Stimulated activated CD4-positive, alpha-beta T cell treated with anti-CD3 and anti-CD28 coated beads, TNF-alpha, amount 100 ng/mL, for 48 hours (primary cell): ENCODE data around the gene ATF2.

Source experiments
- DNase-seq, 3 donors: peaks; one replicate each; pipeline ENCODE4 v3.0.0-alpha.2; 2020; ENCODE audit warnings: low read depth in 3 of 3

Gene ATF2

DNA sequence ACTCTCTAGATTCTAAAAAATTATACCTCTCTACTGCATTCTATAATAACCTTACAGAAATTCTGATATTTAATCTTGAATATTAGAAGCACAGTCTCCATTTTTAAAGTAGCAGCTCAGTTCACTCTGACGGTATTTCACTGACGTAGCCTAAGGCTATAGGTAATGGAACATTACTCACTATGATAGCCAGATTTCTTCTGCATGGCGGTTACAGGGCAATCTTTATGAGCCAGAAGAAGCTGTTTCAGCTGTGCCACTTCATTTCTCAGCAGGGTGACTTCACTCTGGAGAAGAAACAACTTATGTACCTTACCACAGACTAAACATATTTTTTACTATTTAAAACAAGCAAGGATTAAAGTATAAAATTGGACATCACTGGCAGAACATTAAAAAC, 87.5 kb downstream of the ATF2 start:
- no peak for DNase-seq

DNA sequence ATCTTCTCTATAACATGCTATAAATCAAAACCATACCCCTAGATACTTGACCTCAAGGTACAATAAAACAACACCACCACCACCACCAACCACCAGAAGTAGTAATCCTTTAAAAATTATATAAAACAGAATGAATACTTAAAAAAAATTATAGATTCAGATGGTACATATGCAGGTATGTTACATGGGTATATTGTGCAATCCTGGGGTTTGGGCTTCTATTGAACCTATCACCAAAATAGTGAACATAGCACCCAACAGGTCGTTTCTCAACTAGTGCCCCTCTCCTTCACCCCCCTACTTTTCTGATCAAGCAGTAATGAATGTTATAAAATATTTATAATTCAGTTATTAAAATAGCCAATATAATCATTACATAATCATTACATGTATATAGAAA, 91.7 kb downstream of the ATF2 start:
- no peak for DNase-seq

- DNase-seq: no peak
Measured at GRCh38 chr2:175074478-175074877, 93.5 kb downstream of the ATF2 start.

- no peak for DNase-seq
Measured at GRCh38 chr2:175068534-175068933, 99.5 kb downstream of the ATF2 start.

DNA sequence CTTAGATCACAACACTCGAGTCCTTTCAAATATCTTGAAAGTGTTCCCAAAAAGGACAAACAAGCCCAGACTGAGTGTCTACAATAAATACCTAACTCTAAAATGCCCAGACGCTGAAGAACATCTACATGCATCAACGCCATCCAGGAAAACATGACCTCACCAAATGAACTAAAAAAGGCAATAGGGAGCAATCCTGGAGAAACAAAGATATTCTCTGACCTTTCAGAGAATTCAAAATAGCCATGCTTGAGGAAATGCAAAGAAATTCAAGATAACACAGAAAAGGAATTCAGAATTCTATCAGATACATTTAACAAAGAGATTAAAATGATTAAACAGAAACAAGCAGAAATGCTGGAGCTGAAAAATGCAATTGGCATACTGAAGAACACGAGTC, 101.6 kb downstream of the ATF2 start:
- DNase-seq: no peak

DNA sequence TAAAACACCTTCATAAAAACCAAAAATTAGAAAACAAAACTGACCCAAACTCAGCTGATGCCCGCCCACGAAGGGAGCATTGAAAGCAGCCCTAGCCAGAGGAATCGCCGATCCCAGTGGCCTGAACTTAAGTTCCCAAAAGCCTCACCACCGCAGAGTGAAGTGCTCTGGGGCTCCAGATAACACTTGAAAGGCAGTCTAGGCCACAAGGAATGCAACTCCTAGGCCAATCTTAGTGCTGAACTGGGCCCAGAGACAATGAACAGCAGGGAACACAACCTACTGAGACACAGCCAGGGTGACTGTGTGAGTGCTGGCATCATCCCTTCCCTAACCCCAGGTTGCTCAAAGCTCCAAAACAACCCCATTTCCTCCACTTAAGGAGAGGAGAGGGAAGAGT, 103.2 kb downstream of the ATF2 start:
- DNase-seq: no peak

- DNase-seq: no peak
Measured at GRCh38 chr2:175063741-175064140, 104.3 kb downstream of the ATF2 start.

DNA sequence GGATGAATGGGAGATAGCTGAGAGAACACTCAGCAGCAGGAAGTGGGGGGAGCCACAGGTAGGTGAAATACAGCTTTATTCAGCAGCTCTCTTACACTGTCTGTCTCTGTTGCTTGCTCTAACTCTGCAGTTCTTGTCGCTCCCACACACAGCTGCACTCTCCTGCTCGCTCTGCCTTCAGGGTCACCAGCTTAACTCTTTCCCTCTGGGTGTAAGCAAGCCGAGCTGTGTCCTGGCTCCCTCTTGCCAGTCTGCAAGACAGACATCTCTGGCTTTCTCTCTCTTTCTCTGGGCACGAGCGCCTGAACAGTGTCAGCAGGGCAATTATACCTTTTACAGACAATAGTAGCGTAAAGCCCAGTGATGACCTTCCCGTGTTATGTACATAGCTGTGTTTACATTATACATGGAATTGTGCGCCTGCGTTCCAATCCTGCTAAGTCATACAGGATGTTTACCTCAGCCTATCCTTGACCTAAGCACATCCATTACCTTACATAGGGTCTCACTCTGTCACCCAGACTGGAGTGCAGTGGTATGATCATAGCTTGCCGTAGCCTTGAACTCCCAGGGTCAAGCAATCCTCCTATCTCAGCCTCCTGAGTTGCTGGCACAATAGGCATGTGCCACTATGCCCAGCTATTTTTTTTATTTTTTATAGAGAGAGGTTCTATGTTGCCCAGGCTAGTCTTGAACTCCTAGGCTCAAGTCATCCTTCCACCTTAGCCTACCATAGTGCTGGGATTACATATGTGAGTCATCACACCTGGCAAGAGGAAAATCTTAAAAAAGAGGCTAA, 105.0 kb downstream of the ATF2 start:
- DNase-seq: no peak

DNA sequence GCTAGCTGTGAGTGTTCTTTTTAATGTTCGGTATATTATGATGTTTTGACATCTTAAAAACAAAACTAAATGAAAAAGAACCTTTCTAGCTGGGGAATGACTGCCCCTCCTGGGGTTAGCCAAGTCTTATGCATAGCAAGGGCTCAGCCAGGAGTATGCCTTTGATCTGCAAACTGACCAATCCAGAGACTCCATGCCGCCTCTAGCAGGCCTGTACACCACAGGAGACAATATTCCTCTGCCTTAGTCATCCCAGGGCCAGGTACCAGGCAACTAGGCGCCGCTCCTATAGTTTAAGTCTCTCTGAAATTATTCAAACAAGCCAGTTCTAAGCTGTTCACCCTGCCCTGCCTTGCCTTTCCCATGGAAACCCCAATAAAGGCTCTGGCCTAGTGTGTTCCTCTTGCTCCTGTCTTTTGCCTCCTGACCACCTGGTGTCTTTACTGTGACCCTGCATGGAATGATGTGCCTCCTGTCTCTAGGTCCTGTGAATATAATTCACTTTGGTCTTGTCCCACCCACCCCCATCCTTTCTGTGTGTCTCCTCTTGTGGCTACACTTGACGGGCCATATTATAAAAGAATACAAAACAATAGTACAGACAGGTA, 110.8 kb downstream of the ATF2 start:
- DNase-seq: no peak

- no peak for DNase-seq
Measured at GRCh38 chr2:175055993-175056392, 112.0 kb downstream of the ATF2 start.

- no peak for DNase-seq
Measured at GRCh38 chr2:175054340-175054739, 113.7 kb downstream of the ATF2 start.

GRCh38 chr2:175049661-175050060, 118.3 kb downstream of the ATF2 start:
- no peak for DNase-seq

- no peak for DNase-seq
Measured at GRCh38 chr2:175048275-175048674, 119.7 kb downstream of the ATF2 start.

DNA sequence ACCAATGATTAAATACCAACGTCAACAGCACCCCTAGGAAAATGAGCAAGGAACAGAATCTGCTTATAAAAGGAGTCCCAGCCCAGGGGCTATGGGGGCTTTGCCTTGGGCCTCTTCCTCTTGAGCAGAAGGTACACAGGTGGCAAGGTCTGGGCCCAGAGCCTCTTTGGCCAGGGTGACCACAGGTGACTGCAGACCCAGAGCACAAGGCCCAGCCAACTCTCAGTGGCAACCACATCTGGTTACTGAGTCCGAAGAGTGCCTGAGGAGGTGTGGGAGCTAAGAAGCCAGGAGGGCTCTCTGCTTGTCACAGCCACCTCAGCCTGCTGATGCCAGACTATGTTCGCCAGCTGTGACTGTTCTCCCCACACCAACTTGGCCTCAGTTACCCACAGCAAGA, 128.5 kb downstream of the ATF2 start:
- DNase-seq: no peak

GRCh38 chr2:175039031-175039430, 129.0 kb downstream of the ATF2 start:
- no peak for DNase-seq

DNA sequence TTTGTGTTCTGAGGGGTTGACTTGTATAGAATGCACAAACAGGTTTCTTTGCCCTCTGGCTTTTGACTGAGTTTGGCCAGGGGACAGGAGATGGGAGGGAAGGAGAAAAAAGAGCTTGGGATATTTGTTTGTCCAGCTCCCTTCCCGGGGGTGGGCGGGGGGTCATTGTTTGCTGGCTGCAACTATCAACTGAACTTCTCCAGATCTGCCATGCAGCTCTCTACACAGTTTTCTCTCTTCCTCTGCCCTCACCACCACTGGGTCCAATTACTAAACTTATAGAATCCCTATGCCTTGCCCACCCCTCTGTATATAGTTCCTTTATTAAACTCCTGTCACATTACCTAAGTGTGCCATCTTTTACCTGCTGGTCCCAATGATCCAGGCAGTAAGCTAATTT, 130.1 kb downstream of the ATF2 start:
- DNase-seq: no peak

GRCh38 chr2:175036582-175037018, 131.4 kb downstream of the ATF2 start:
- DNase-seq: no peak

DNA sequence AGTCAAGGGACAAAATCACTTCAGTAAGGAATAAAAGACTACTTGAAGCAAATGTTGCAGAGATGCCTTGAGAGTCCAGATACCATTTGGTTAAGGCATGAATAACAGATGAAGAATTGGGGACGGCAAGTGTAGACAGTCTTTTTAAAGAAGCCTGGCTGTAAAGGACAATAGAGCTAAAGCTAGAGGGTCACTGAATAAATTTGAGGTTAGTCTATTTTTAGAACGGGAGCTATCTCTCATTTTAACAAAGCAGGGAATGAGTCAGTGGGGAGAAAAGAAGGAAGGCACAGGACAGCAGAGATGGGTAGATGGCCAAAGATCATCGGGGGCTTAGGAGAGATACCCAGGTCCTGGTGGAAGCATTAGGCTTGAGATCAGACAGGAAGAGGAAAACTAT, 132.2 kb downstream of the ATF2 start:
- no peak for DNase-seq

DNA sequence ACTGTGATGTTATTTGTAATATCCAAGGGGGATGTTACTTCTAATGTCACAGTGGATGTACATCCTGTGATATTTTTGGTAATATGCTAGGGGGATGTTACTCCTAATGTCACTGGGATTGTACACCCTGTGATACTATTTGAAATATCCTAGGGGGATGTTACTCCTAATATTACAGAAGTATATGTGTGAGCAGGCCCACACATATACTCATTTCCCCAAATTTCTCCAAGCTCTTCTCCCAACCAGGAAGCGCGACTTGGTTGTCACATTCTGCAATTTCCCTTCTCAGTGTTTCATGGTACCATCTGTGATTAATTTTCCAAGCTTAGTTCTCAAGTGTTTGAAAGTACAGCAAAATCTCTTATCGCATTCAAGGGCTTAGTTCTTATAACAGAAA, 133.3 kb downstream of the ATF2 start:
- no peak for DNase-seq

GRCh38 chr2:175030380-175031271, 137.4 kb downstream of the ATF2 start:
- DNase-seq: peak in 2 of 3 donors; percentile 0 to 1

DNA sequence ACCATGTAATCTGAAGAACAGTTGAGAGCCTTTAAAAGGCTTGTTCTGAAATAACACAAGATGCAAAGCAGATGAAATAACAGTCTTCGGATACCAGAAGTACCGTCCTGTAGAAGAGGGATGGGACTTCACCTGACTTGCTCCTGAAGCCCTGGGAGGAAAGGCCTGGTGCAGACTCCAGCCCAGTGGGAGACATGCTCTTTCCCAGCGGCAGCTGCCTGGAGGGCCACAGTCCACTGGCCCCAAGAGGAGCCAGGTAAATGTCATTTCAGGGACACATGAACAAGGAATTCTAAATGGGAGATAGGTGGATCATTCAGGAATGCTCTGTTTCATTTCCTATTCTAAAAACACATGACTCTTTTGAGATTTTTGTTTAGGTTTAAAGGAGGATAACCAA, 140.2 kb downstream of the ATF2 start:
- no peak for DNase-seq

DNA sequence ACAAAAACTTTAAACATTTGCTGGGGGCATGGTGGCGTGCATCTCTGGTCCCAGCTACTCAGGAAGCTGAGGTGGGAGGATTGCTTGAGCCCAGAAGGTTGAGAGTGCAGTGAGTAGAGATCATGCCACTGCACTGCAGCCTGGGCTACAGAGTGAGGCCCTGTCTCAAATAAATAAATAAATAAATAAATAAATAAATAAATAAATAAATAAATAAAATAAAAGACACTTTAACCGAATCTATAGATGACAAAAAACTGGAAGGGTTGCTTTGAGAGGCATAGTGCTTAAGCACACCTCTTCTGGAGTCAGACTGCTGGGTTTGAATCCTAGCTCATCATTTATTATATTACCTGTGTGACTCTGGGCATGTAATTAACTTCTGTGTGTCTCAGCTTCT, 141.6 kb downstream of the ATF2 start:
- DNase-seq: no peak

- no peak for DNase-seq
Measured at GRCh38 chr2:175025946-175026345, 142.1 kb downstream of the ATF2 start.
